CD4-positive, alpha-beta memory T cell (primary cell): ENCODE data around the gene RNF111. TPM values are rescaled to one million over a fixed set of nuclear protein-coding genes. Genes with fewer than 3 reads are reported as not detected.
A peak's percentile ranks its signal among the peaks of the same experiment; 100 is the strongest.
"Not testable (repeated sequence)": the region's sequence is repeated elsewhere in the genome, so short reads cannot be mapped to it uniquely, and the experiment has no call there.

ENCODE experiments used
- CTCF ChIA-PET: fragments of 350-600 bp; sonication (Branson Sonifier 250); formaldehyde crosslinking; loops from one replicate; lab custom pipeline; 2021; ENCODE audit warnings: inconsistent platforms; ENCODE audit not compliant: partially characterized antibody; lab: Charles Lee
- POLR2A ChIA-PET: fragments of 350-600 bp; sonication (Branson Sonifier 250); formaldehyde crosslinking; loops from one replicate; lab custom pipeline; 2021; ENCODE audit not compliant: partially characterized antibody; lab: Charles Lee
- DNase-seq, 5 donors: peaks; one replicate each; pipeline versions ENCODE4 v3.0.0 to v3.0.0-alpha.2; 2020 to 2022; ENCODE audit warnings: mixed read lengths in 1 of 5
- H3K27ac ChIP-seq: one replicate; pipeline ENCODE4 v1.7.0; 2013; ENCODE audit warnings: low read depth, low read length
- H3K27me3 ChIP-seq: 2 replicates; pipeline ENCODE4 v1.7.0; 2013; ENCODE audit warnings: mild to moderate bottlenecking, low read length, moderate library complexity; ENCODE audit not compliant: insufficient read depth
- H3K36me3 ChIP-seq: 2 replicates; pipeline ENCODE4 v1.7.0; 2013; ENCODE audit warnings: mild to moderate bottlenecking, low read length, moderate library complexity; ENCODE audit not compliant: insufficient read depth
- H3K4me1 ChIP-seq: 2 replicates; pipeline ENCODE4 v1.7.0; 2013; ENCODE audit warnings: mild to moderate bottlenecking, low read length, moderate library complexity; ENCODE audit not compliant: insufficient read depth
- H3K4me3 ChIP-seq, 2 donors: one replicate each; pipeline ENCODE4 v1.7.0; 2013; ENCODE audit warnings: low read length in 2 of 2, mild to moderate bottlenecking in 1 of 2
- H3K9me3 ChIP-seq, 2 donors: one replicate each; pipeline ENCODE4 v1.7.0; 2013; ENCODE audit warnings: low read length in 2 of 2, control low read depth in 1 of 2; ENCODE audit not compliant: control insufficient read depth in 1 of 2
- H3K27ac Mint-ChIP-seq, 7 donors: one replicate each; pipeline ENCODE4 v1.8.0; 2020 to 2021; ENCODE audit warnings: mixed read lengths in 7 of 7, mild to moderate bottlenecking in 6 of 7, inconsistent platforms in 3 of 7, moderate library complexity in 3 of 7
- H3K27me3 Mint-ChIP-seq, 2 donors: one replicate each; pipeline ENCODE4 v1.8.0; 2020 to 2021; ENCODE audit warnings: mixed read lengths in 2 of 2
- H3K36me3 Mint-ChIP-seq, 2 donors: one replicate each; pipeline ENCODE4 v1.8.0; 2020 to 2021; ENCODE audit warnings: mixed read lengths in 2 of 2, inconsistent platforms in 1 of 2, mild to moderate bottlenecking in 1 of 2
- H3K4me1 Mint-ChIP-seq, 4 donors: one replicate each; pipeline ENCODE4 v1.8.0; 2020 to 2021; ENCODE audit warnings: mixed read lengths in 4 of 4, mild to moderate bottlenecking in 1 of 4
- H3K4me3 Mint-ChIP-seq, 8 donors: one replicate each; pipeline ENCODE4 v1.8.0; 2020 to 2021; ENCODE audit warnings: mixed read lengths in 8 of 8, mild to moderate bottlenecking in 7 of 8, moderate library complexity in 6 of 8, inconsistent platforms in 3 of 8
- H3K9me3 Mint-ChIP-seq, 8 donors: one replicate each; pipeline ENCODE4 v1.8.0; 2020 to 2021; ENCODE audit warnings: mixed read lengths in 8 of 8, mild to moderate bottlenecking in 5 of 8, inconsistent platforms in 3 of 8, moderate library complexity in 1 of 8
- intact Hi-C: fragments of 100-400 bp; cut with micrococcal nuclease; formaldehyde crosslinking; loops from one replicate; pipeline ENCODE4 v1.15.1; 2023
- polyA plus RNA-seq, 2 donors: library from polyadenylated mRNA; unstranded; fragments of 300-500 nt; fragmentation: Illumina TruSeq; gene quantifications; one replicate each; pipeline ENCODE4 v1.2.3, GENCODE V29; 2021
- total RNA-seq, 2 experiments: library from RNA; stranded (reverse); gene quantifications; one replicate each; pipeline ENCODE4 v1.2.3, GENCODE V29; 2021

The RNF111 gene
- total and polyA plus RNA-seq, 4 experiments from 2014 or later, result 11.1 to 60.9 (median 38.6) TPM

- no peak for DNase-seq
- H3K4me3 ChIP-seq, result no peak overlapping the region
- H3K4me1 ChIP-seq, result peaks cover 7% of the 10 kb centered on the region
- Mint-ChIP-seq H3K27ac (peak overlapping the region in 4 of 7 donors; percentile 1 to 71 (median 14)), H3K4me1 (peaks cover 9 to 16% (median 11%) of the 10 kb centered on the region in 4 donors), H3K9me3 (no peaks in the 10 kb centered on the region), H3K36me3 (no peaks in the 10 kb centered on the region), H3K4me3 (no peak overlapping the region), H3K27me3 (no peaks in the 10 kb centered on the region)
- H3K36me3 ChIP-seq, result no peaks in the 10 kb centered on the region
- H3K27ac ChIP-seq, result no peak overlapping the region
- intact Hi-C loops, result no loop called here
- POLR2A ChIA-PET, result no interaction called here
- CTCF ChIA-PET, result interaction anchor here (0.9 to 2.7 kb wide), 13 partner anchors 13 to 357 kb away, joined by 3 to 23 read pairs (median 4); no protein-coding TSS in a partner anchor
- H3K9me3 ChIP-seq, result no peaks in the 10 kb centered on the region
- no peaks in the 10 kb centered on the region for H3K27me3 ChIP-seq
These were observed 150.1 kb downstream of the RNF111 start for GRCh38 chr15:59137566-59137965.

GRCh38 chr15:59138243-59138642 is 150.8 kb downstream of the RNF111 start:
- no peaks in the 10 kb centered on the region for H3K9me3 ChIP-seq
- H3K27ac Mint-ChIP-seq, result peak overlapping the region in 3 of 7 donors; percentile 2 to 71 (median 9)
- peaks cover 9 to 16% (median 11%) of the 10 kb centered on the region in 4 donors for H3K4me1 Mint-ChIP-seq
- H3K4me3 Mint-ChIP-seq, result no peak overlapping the region
- H3K36me3 ChIP-seq, result no peaks in the 10 kb centered on the region
- H3K27ac ChIP-seq, result no peak overlapping the region
- no peaks in the 10 kb centered on the region for H3K36me3 Mint-ChIP-seq
- ChIA-PET CTCF (interaction anchor here (0.6 to 2.7 kb wide), 19 partner anchors 13 to 357 kb away, joined by 3 to 23 read pairs (median 3); no protein-coding TSS in a partner anchor), POLR2A (interaction anchor here (0.6 kb wide), 1 partner anchor 543 kb away, joined by 4 read pairs; no protein-coding TSS in a partner anchor)
- intact Hi-C loops, result loop anchor here (1.0 kb wide), 1 partner anchor 181 kb away; no protein-coding TSS in a partner anchor
- H3K9me3 Mint-ChIP-seq, result no peaks in the 10 kb centered on the region
- peak; percentile 40 to 61 (median 56) for DNase-seq
- no peaks in the 10 kb centered on the region for H3K27me3 ChIP-seq
- no peak overlapping the region for H3K4me3 ChIP-seq
- peaks cover 7% of the 10 kb centered on the region for H3K4me1 ChIP-seq
- no peaks in the 10 kb centered on the region for H3K27me3 Mint-ChIP-seq

- no peak overlapping the region for H3K27ac ChIP-seq
- no peaks in the 10 kb centered on the region for H3K27me3 ChIP-seq
- H3K9me3 Mint-ChIP-seq, result no peaks in the 10 kb centered on the region
- peaks cover 7% of the 10 kb centered on the region for H3K4me1 ChIP-seq
- H3K9me3 ChIP-seq, result no peaks in the 10 kb centered on the region
- ChIA-PET POLR2A (no interaction called here), CTCF (no interaction called here)
- no peak for DNase-seq
- H3K4me3 ChIP-seq, result no peak overlapping the region
- H3K36me3 ChIP-seq, result no peaks in the 10 kb centered on the region
- peaks cover 9 to 16% (median 11%) of the 10 kb centered on the region in 4 donors for H3K4me1 Mint-ChIP-seq
- peak overlapping the region in 2 of 7 donors; percentile 3 to 48 for H3K27ac Mint-ChIP-seq
- no peaks in the 10 kb centered on the region for H3K27me3 Mint-ChIP-seq
- H3K36me3 Mint-ChIP-seq, result no peaks in the 10 kb centered on the region
- no peak overlapping the region for H3K4me3 Mint-ChIP-seq
- intact Hi-C loops, result no loop called here
These were observed 153.2 kb downstream of the RNF111 start for GRCh38 chr15:59140422-59141226.

GRCh38 chr15:59143281-59143680 is 155.8 kb downstream of the RNF111 start:
- CTCF ChIA-PET, result interaction anchor here (1.4 kb wide), 1 partner anchor 161 kb away, joined by 3 read pairs; no protein-coding TSS in a partner anchor

GRCh38 chr15:59144594-59144993 is 157.1 kb downstream of the RNF111 start:
- H3K4me1 Mint-ChIP-seq, H3K27ac Mint-ChIP-seq, intact Hi-C loops, H3K36me3 ChIP-seq, DNase-seq, H3K27me3 ChIP-seq, H3K4me3 Mint-ChIP-seq, H3K4me1 ChIP-seq, H3K36me3 Mint-ChIP-seq, H3K4me3 ChIP-seq, H3K27ac ChIP-seq, H3K9me3 Mint-ChIP-seq, H3K27me3 Mint-ChIP-seq, H3K9me3 ChIP-seq, POLR2A ChIA-PET: not testable (repeated sequence)
- CTCF ChIA-PET, result interaction anchor here (0.9 to 1.4 kb wide), 2 partner anchors 30 to 162 kb away, joined by 3 read pairs; no protein-coding TSS in a partner anchor

More at GRCh38 chr15:59143281-59143680, 155.8 kb downstream of the RNF111 start:
- intact Hi-C loops, result no loop called here
- Mint-ChIP-seq H3K4me1 (peaks cover 0 to 6% (median 3%) of the 10 kb centered on the region in 4 donors), H3K27ac (peak overlapping the region in 1 of 7 donors; percentile 61), H3K36me3 (no peaks in the 10 kb centered on the region), H3K9me3 (no peaks in the 10 kb centered on the region), H3K27me3 (no peaks in the 10 kb centered on the region), H3K4me3 (no peak overlapping the region)
- no peak for DNase-seq
- Histone ChIP-seq H3K9me3 (no peaks in the 10 kb centered on the region), H3K27me3 (no peaks in the 10 kb centered on the region), H3K4me1 (no peaks in the 10 kb centered on the region), H3K4me3 (no peak overlapping the region), H3K27ac (no peak overlapping the region), H3K36me3 (no peaks in the 10 kb centered on the region)
- POLR2A ChIA-PET, result no interaction called here

Other genes with a start within 250 kb of the RNF111 start
- gene ADAM10, start 238.0 kb upstream of the RNF111 start, total RNA-seq, result 100 to 1,000 TPM; 135 TPM
- gene ADAM10, start 238.0 kb upstream of the RNF111 start, polyA plus RNA-seq, result 100 to 1,000 TPM; 129 to 258 TPM
- 10 to 100 TPM; 15.4 to 17.3 TPM for gene MINDY2, start 216.4 kb upstream of the RNF111 start, total RNA-seq
- 10 to 100 TPM; 16.1 to 20.5 TPM for gene MINDY2, start 216.4 kb upstream of the RNF111 start, polyA plus RNA-seq
- gene SLTM, start 54.0 kb upstream of the RNF111 start, total RNA-seq, result 100 to 1,000 TPM; 149 to 153 TPM
- gene SLTM, start 54.0 kb upstream of the RNF111 start, polyA plus RNA-seq, result 10 to 100 TPM; 22.8 to 92.1 TPM
- gene CCNB2, start 117.5 kb downstream of the RNF111 start, total RNA-seq, result under 1 TPM in 1 of 2 experiments, not detected in 1; 0.44 TPM
- not detected for gene CCNB2, start 117.5 kb downstream of the RNF111 start, polyA plus RNA-seq
- gene LDHAL6B, start 219.2 kb downstream of the RNF111 start, total RNA-seq, result not detected
- not detected for gene LDHAL6B, start 219.2 kb downstream of the RNF111 start, polyA plus RNA-seq